ENCODE measurements around the gene PPM1E.
A peak's percentile ranks its signal among the peaks of the same experiment; 100 is the strongest.

The PPM1E gene

GRCh38 chr17:58960068-58960467 is 204.4 kb downstream of the PPM1E start:
- no peak overlapping the region for H3K27ac ChIP-seq (ENCODE audit: low read depth, low read length)

GRCh38 chr17:58965221-58965620 is 209.6 kb downstream of the PPM1E start:
- no peak for TF ChIP-seq EZH2phosphoT487 (IDR thresholded peaks at IDR 0.05; ENCODE audit: borderline replicate concordance, low read length)
- TF ChIP-seq CTCF (IDR thresholded peaks at IDR 0.05; ENCODE audit: low read depth, low read length, poor library complexity, severe bottlenecking) = no peak
- Histone ChIP-seq H3F3A (ENCODE audit: control insufficient read depth, insufficient read depth) (no peaks in the 10 kb centered on the region), H3K9me3 (ENCODE audit: control insufficient read depth, insufficient read depth, low read length) (no peaks in the 10 kb centered on the region), H3K36me3 (ENCODE audit: control insufficient read depth, low read length) (peaks cover 29% of the 10 kb centered on the region), H4K20me1 (ENCODE audit: control insufficient read depth, insufficient read depth, low read depth, low read length) (no peaks in the 10 kb centered on the region), H3K9me2 (replicated peaks; ENCODE audit: control insufficient read depth, low read length) (no peaks in the 10 kb centered on the region), H3K4me3 (ENCODE audit: low read length) (no peak overlapping the region), H3K4me2 (ENCODE audit: low read length) (no peak overlapping the region), H3K27me3 (ENCODE audit: control insufficient read depth, low read length) (no peaks in the 10 kb centered on the region), H3K79me2 (ENCODE audit: control insufficient read depth, low read length) (0 out of 2 replicates have a peak, but pooled peaks cover 3% of the 10 kb centered on the region), H3K27ac (ENCODE audit: low read depth, low read length) (no peak overlapping the region), H3K4me1 (ENCODE audit: control insufficient read depth, low read length) (peaks cover 5% of the 10 kb centered on the region; the same call in 1 of the 2 replicates)

More at GRCh38 chr17:58960068-58960467, 204.4 kb downstream of the PPM1E start:
- Histone ChIP-seq H3K9me2 (replicated peaks; ENCODE audit: control insufficient read depth, low read length) (no peaks in the 10 kb centered on the region), H3K9me3 (ENCODE audit: control insufficient read depth, insufficient read depth, low read length) (no peaks in the 10 kb centered on the region), H4K20me1 (ENCODE audit: control insufficient read depth, insufficient read depth, low read depth, low read length) (no peaks in the 10 kb centered on the region), H3K79me2 (ENCODE audit: control insufficient read depth, low read length) (peaks cover 14% of the 10 kb centered on the region; the same call in 1 of the 2 replicates), H3K4me3 (ENCODE audit: low read length) (no peak overlapping the region), H3K4me1 (ENCODE audit: control insufficient read depth, low read length) (0 out of 2 replicates have a peak, but pooled peaks cover 8% of the 10 kb centered on the region), H3F3A (ENCODE audit: control insufficient read depth, insufficient read depth) (no peaks in the 10 kb centered on the region; the same call in 1 of the 2 replicates), H3K4me2 (ENCODE audit: low read length) (no peak overlapping the region), H3K36me3 (ENCODE audit: control insufficient read depth, low read length) (peaks cover 26% of the 10 kb centered on the region), H3K27me3 (ENCODE audit: control insufficient read depth, low read length) (no peaks in the 10 kb centered on the region)
- TF ChIP-seq CTCF (IDR thresholded peaks at IDR 0.05; ENCODE audit: low read depth, low read length, poor library complexity, severe bottlenecking) (peak; percentile 26), EZH2phosphoT487 (IDR thresholded peaks at IDR 0.05; ENCODE audit: borderline replicate concordance, low read length) (no peak)

GRCh38 chr17:58966208-58966607 is 210.6 kb downstream of the PPM1E start:
- TF ChIP-seq CTCF (IDR thresholded peaks at IDR 0.05; ENCODE audit: low read depth, low read length, poor library complexity, severe bottlenecking) = no peak
- TF ChIP-seq EZH2phosphoT487 (IDR thresholded peaks at IDR 0.05; ENCODE audit: borderline replicate concordance, low read length) = no peak
- H3K4me3 ChIP-seq (ENCODE audit: low read length) = no peak overlapping the region
- H4K20me1 ChIP-seq (ENCODE audit: control insufficient read depth, insufficient read depth, low read depth, low read length) = no peaks in the 10 kb centered on the region
- peaks cover 5% of the 10 kb centered on the region; the same call in 1 of the 2 replicates for H3K4me1 ChIP-seq (ENCODE audit: control insufficient read depth, low read length)
- no peak overlapping the region for H3K4me2 ChIP-seq (ENCODE audit: low read length)
- no peak overlapping the region for H3K27ac ChIP-seq (ENCODE audit: low read depth, low read length)
- no peaks in the 10 kb centered on the region for H3F3A ChIP-seq (ENCODE audit: control insufficient read depth, insufficient read depth)
- no peaks in the 10 kb centered on the region for H3K9me3 ChIP-seq (ENCODE audit: control insufficient read depth, insufficient read depth, low read length)
- no peaks in the 10 kb centered on the region for H3K9me2 ChIP-seq (replicated peaks; ENCODE audit: control insufficient read depth, low read length)
- H3K79me2 ChIP-seq (ENCODE audit: control insufficient read depth, low read length) = 0 out of 2 replicates have a peak, but pooled peaks cover 3% of the 10 kb centered on the region
- no peaks in the 10 kb centered on the region for H3K27me3 ChIP-seq (ENCODE audit: control insufficient read depth, low read length)
- peaks cover 36% of the 10 kb centered on the region for H3K36me3 ChIP-seq (ENCODE audit: control insufficient read depth, low read length)

All from DOHH2 (cell line).